Sigmoid colon (tissue), 4 donors: ENCODE results near the gene MAEA.

Source experiments
- POLR2A ChIP-seq, 2 donors: fragments of 450-650 bp; IDR thresholded peaks; one replicate each; pipeline ENCODE4 v1.6.1; 2016; ENCODE audit warnings: antibody characterized with exemption in 2 of 2, mild to moderate bottlenecking in 2 of 2, moderate library complexity in 2 of 2
- POLR2AphosphoS5 ChIP-seq, 4 donors: sonication (generic); formaldehyde crosslinking; IDR thresholded peaks; one replicate each; pipeline ENCODE4 v1.6.1; 2017; ENCODE audit warnings: antibody characterized with exemption in 4 of 4

DNA sequence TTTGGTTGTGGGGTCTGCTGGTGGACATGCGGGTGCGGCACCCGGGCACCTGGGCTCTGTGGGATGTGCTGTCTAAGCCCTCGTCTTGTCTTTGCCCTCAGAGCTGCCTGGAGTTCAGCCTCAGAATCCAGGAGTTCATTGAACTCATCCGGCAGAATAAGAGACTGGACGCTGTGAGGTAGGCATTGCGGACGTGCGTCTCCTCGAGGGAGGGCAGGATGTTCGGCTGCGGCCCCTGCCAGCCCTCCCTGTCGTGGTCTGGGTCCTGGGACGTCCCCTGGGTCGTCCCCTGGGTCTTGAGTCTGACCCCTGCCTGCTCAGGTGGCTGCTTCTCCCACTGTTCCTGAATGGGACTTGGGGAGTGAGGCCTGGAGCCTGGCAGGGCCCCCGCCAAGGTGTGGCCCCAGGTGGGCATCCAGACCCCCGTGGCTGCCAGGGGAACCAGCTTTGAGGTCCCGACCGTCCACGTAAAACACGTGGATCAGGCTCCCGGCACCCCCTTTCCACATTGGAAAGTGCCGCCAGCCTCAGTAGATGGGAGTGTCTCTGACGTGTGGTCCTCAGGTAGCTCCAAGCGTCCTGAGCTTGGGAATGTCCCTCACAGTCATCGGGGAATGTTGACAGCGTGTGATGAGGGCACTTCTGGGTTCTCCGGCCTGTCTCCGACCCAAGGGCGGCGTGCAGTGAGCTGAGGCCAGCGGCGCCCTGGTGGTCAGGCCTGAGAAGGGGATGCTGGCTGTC, 38.0 kb downstream of the MAEA start:
- no peak for TF ChIP-seq POLR2A (IDR thresholded peaks at IDR 0.05)
- TF ChIP-seq POLR2AphosphoS5 (IDR thresholded peaks at IDR 0.05): no peak
